ENCODE measurements around the gene ADRA2A.
A peak's percentile ranks its signal among the peaks of the same experiment; 100 is the strongest.

ADRA2A gene

DNA sequence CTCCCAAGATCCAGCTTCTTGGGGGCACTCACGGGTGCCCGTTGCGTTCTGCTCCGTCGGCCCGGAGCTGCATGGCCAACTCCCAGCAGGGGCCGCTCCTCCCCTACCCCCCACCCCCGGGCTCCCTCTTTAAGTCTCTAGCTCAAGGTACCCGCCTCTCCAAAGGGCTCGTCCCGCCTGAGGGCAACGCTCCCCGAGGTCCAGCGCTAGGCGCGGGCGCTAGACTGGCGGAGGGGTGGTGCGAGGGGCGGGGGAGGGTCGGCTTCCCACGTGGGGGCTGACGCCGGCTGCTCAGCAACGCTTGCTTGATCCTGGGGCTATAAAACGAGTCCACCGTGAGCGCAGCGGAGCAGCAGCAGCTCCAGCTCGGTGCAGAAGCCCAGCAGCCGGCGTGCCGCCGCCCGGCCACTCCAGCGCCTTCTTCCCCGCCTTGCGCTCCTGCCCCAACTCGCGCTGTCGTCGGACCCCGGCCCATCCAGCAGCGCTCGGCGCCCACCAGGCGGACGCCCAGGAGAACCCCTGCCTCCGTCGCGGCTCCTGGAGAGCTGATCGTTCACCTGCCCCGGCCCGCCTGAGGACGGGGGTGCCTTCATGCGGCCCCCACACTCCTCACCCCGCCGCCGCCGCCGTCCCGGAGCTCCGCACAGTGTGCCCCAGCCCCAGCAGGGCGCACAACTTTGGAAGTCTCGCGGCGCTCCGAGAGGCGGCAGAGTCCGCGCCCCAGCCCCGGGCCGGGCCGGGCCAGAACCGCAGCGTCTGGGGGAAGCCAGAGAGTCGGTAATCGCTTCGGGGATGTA is at the start of gene ADRA2A:
Gene ADRA2A, plus strand, starts transcription at position 348 of the 797 bp plus-strand sequence. CDS start 968 bp downstream, outside the sequence.
- DNase-seq (ENCODE audit: low spot score) = peak; percentile 75

DNA sequence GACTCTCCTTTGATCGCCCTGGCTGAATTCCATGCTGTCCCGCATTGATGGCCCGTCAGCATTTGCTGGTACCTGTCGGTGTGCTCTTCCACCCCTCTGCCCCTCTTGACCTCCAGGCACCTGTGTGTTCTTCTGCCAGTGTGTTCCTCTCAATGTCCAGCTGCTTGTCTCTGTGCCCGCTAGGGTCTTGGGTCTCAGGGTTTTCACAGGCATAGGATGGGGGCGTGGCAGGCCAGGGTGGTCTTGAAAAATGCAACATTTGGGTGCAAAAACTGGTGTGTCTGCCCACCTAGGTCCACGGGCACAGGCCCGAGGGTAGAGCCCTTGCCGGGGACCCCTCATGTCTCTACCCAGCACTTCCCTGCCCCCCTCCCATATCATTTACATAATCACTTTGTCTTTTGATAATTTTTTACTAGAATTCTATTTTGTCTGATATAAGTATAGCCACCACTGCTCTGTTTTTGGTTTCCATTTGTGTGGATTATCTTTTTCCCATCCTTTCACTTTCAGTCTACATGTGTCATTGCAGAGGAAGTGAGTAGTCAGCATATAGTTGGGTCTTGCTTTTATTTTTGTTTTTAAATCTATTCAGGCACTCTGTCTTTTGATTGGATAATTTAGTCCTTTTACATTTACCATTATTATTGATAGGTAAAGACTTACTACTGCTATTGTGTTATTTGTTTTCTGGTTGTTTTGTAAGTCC is 46.6 kb upstream of the ADRA2A start:
- DNase-seq (ENCODE audit: low spot score) = no peak

DNA sequence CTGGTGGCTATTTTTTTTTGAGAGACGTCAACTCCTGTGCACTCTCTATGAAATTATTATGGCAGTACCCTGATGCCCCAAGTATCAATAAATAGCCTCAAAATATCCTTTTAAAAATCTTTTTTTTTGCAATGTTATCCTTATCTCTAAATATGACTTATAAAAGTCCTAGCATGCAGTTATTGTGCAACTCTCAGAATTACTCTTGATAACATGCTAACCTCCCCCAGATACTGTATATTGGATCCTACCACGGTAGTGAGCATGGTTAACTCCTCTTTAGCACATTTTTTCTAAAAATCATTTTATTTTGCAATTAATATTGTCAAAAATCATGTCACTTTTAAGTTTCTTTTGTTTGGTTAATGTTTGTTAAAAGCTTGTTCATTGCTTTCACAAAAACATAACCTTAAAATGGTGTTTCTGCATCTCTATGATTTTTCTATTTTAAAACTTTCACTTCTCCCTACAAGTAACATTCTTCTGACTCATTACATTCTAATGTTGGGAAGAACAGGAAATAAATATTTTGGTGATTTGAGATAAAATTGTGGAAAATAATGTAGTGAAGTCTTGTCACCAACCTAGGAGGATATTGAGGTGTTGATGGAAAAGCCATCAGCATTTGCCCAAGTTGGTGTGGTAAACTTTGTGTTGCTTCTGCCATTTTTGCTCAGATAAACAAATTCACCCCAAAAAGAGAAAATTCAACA is 42.1 kb upstream of the ADRA2A start:
- no peak for DNase-seq (ENCODE audit: low spot score)

DNA sequence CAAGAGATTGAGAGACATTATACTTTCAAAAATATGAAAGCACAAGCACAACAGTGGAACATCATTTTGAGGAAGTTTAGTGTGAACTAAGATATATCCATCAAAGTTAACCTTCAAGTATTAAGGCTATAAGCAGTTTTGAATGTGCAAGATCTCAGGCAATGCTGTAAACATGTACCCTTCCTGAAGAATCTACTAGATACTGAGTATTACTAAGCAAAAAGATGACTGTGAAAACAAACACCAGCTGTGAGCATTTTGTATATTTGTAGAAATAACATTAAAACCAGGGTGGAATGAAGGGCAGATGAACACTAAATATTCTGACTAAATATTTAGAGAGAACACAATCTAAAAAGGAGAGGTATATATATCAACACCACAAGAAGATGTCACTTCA is 41.3 kb upstream of the ADRA2A start:
- DNase-seq (ENCODE audit: low spot score) = no peak

DNA sequence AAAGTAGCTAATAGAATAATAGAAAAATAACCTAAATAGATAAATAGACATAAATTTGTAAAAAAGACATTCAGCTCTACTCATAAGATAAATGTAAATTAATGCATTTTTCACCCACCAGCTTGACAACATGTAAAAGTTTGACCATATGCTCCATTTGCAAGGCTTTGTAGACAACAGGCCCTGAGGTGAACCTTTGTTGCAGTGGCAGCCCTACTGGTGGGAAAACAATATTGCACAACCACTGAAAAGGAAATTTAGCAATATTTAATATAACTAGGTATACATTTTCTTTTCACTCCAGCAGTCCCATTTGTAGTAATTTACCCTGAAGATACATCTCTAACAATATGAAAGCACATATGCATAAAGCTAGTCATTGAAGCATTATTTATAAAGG is 39.0 kb upstream of the ADRA2A start:
- no peak for DNase-seq (ENCODE audit: low spot score)

DNA sequence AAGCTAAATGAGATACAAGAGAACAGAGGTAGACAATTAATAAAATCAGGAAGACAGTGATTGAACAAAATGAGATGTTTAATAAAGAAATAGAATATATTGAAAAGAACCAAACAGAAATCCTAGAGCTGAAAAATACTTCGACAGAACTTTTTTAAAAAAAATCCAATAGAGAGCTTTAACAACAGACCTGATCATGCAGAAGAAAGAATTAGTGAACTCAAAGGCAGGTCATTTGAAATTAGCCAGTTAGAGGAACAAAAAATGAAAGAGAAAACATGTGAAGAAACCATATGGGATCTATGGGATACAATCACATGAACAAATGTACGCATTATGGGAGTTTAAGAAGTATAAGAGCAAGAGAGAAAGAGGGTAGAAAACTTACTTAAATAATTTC is 37.3 kb upstream of the ADRA2A start:
- no peak for DNase-seq (ENCODE audit: low spot score)

DNA sequence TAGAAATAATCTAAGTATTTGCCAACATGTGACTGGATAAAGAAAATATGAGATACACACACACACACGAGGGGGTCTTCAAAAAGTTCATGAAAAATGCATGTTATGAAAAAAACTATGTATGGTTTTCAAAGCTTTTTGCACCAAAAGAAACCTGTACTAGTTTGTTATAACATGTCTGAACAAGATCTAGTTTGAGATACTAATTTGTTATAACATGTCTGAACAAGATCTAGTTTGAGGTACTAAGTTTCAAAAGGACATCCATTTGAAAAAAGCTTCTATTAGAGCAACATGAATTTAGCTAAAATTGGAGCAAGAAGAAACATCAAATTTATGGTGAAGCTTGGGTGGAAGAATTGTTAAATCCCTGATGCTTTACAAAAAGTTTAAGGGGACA is 19.8 kb upstream of the ADRA2A start:
- DNase-seq (ENCODE audit: low spot score) = no peak

DNA sequence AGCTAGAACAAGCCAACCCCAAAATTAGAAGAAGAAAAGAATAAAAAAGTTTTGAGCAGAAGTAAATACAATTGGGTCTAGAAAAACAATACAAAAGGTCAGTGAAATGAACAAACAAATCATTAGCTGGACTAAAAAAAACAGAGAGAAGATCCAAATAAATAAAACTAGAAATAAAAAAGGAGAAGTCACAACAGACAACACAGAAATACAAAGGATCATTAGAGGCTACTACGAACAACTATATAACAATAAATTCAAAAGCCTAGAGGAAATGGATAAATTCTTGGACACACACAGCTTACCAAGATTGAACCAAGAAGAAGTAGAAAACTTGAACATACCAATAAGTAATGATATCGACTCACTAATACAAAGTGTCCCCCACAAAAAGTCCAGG is 13.4 kb upstream of the ADRA2A start:
- no peak for DNase-seq (ENCODE audit: low spot score)

DNA sequence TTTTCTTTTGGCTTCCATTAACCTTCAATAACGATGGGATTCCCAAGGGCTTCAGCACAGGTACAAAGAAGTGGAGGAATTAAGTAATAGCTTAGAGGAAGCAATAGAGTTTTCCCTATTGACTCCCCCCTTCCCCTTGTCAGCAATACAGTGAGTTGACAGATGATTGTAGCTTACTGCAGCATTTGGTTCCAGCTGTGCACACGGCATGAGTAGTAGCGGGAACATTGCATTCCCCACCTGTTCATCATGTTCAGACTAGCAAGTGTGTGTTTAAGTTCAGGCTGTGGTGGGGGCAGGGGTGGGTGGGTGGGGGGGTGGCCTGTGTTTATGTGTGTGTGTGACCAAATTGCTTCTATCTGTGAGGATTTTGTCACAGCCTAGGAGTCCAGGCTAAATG is 4.6 kb upstream of the ADRA2A start:
- no peak for DNase-seq (ENCODE audit: low spot score)

DNA sequence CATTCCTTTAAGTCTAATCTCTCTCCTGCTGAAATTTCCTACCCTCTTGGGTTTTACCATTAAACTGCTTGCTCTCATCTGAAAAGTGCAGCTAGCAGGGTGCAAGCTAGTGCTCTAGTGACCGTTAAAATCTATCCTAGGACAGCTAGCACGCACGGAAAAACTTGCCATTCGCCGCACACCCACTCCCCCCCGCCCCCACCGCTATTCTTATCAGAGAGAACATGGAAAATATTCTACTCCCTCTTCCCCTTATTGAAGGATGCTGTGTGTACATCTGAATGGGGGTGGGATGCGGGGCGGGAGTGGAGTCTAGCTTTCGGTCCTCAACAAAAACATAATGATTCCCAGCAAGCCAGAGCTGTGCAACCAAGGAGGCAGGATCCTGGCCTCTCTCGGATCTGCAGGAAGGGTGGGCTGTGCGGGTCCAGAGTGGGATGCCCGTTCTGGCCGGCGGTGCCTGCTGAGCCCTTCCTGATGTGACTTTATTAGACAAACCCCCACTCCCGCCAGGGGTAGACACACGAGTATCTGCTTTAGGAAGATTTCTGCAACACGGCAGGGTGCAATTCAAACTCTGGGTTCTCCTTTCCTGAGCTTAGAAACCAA is 1.1 kb upstream of the ADRA2A start:
- DNase-seq (ENCODE audit: low spot score) = no peak

DNA sequence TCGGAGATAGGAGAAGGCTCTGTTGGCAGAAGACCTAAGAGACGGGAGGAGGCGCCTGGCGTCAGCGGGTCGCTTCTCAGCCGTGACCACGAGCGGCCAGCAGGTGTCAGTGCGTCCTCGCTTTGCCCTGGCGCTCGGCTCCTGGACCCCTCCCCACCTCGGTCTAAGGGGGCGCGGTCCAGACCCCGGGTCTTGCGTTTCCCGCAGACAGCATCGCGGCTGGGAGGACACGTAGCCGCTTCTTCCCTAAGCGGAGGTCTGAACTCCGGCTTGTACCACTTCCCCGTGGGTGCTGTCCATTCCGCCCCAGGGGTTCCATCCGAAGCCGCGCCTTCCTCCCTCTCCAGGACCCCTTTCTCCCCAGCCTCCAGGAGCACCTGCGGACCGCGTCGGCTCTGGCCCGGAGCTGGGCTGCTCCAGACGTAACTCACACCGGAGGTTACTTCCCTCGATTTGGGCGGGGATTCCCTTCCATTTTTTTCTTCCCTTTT is 593 bp upstream of the ADRA2A start:
- peak; percentile 79 for DNase-seq (ENCODE audit: low spot score)

DNA sequence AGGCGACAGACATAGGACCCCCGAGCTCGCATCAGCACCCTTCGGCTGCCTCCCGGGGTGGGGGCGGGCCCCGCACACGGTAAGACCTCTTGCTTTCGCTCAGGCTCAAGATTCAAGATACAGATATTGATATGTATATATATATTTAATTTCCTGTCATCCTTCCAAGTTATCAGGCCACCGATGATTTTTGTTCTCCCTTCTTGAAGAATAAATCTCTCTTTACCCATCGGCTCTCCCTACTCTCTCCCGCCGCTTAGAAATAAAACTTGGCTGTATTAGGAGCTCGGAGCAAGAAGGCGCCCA is 603 bp downstream of the ADRA2A start:
- DNase-seq (ENCODE audit: low spot score) = no peak

DNA sequence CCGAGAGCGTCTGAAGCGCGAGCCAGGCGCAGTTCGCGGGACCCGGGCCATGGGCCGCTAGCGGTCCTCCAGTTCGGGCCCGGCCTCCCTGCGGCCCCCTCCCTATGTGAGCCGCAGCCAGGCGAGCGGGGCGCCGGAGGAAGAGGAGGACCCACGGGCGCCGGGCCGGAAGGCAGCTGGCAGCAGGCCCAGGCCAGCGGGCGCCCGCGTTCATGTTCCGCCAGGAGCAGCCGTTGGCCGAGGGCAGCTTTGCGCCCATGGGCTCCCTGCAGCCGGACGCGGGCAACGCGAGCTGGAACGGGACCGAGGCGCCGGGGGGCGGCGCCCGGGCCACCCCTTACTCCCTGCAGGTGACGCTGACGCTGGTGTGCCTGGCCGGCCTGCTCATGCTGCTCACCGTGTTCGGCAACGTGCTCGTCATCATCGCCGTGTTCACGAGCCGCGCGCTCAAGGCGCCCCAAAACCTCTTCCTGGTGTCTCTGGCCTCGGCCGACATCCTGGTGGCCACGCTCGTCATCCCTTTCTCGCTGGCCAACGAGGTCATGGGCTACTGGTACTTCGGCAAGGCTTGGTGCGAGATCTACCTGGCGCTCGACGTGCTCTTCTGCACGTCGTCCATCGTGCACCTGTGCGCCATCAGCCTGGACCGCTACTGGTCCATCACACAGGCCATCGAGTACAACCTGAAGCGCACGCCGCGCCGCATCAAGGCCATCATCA is 1.1 kb downstream of the ADRA2A start:
- DNase-seq (ENCODE audit: low spot score) = no peak

DNA sequence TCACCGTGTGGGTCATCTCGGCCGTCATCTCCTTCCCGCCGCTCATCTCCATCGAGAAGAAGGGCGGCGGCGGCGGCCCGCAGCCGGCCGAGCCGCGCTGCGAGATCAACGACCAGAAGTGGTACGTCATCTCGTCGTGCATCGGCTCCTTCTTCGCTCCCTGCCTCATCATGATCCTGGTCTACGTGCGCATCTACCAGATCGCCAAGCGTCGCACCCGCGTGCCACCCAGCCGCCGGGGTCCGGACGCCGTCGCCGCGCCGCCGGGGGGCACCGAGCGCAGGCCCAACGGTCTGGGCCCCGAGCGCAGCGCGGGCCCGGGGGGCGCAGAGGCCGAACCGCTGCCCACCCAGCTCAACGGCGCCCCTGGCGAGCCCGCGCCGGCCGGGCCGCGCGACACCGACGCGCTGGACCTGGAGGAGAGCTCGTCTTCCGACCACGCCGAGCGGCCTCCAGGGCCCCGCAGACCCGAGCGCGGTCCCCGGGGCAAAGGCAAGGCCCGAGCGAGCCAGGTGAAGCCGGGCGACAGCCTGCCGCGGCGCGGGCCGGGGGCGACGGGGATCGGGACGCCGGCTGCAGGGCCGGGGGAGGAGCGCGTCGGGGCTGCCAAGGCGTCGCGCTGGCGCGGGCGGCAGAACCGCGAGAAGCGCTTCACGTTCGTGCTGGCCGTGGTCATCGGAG is 1.8 kb downstream of the ADRA2A start:
- DNase-seq (ENCODE audit: low spot score) = no peak

DNA sequence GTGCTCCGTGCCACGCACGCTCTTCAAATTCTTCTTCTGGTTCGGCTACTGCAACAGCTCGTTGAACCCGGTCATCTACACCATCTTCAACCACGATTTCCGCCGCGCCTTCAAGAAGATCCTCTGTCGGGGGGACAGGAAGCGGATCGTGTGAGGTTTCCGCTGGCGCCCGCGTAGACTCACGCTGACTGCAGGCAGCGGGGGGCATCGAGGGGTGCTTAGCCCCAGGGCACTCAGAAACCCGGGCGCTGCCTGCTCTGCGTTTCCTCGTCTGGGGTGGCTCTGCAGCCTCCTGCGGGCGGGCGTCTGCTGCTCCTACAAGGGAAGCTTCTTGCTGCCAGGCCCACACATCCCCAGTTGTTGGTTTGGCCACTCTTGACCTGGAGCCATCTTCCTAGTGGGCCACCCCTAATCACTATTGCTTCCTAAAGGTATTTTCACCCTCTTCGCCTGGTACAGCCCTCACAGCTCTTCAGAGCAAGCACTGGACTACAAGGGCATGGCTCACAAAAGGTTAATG is 2.5 kb downstream of the ADRA2A start:
- no peak for DNase-seq (ENCODE audit: low spot score)

DNA sequence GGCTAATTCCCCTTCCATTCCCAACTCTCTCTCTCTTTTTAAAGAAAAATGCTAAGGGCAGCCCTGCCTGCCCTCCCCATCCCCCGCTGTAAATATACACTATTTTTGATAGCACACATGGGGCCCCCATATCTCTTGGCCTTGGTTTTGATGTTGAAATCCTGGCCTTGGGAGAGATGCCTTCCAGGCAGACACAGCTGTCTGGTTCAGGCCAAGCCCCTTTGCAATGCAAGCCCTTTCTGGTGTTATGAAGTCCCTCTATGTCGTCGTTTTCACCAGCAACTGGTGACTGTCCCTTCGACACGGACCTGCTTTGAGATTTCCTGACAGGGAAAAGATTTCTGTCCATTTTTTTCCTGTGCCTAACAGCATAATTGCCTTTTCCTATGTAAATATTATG is 3.0 kb downstream of the ADRA2A start:
- no peak for DNase-seq (ENCODE audit: low spot score)

DNA sequence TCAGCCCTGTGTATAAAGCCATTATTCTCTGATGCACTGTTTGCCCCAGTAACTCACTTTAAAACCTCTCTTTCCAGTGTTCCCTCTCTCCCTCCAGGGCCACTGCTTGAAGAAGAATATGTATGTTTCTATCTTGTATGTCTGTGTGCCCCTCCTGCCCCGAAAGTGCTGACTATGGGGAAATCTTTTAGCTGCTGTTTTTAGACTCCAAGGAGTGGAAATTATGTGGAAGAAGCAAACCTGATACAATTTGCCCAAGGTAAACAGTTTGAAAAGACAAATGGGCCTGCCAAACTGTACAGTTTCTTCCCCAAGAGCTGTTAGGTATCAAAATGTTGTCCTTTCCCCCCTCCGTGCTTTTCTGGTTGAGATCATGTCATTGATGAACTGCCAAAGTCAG is 3.4 kb downstream of the ADRA2A start:
- DNase-seq (ENCODE audit: low spot score) = no peak

DNA sequence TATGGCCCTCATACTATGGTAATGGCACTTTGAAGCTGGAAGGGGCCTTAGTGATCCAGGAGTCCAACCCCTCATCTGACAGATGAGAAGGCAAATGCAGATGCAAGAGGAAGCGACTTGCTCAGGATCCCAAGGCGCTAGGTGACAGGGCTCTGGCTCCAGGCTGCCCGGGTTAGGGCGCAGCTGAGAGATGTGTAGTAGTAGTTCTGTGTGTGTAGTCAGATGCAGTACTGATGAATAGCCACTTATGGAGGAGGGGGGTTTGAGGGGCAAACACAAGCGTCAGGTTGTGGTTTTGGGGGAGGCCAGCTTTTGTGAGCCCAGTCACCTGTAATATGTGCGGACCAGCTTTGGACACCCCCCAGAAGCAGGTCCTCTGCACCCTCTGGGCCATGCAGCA is 4.8 kb downstream of the ADRA2A start:
- no peak for DNase-seq (ENCODE audit: low spot score)

DNA sequence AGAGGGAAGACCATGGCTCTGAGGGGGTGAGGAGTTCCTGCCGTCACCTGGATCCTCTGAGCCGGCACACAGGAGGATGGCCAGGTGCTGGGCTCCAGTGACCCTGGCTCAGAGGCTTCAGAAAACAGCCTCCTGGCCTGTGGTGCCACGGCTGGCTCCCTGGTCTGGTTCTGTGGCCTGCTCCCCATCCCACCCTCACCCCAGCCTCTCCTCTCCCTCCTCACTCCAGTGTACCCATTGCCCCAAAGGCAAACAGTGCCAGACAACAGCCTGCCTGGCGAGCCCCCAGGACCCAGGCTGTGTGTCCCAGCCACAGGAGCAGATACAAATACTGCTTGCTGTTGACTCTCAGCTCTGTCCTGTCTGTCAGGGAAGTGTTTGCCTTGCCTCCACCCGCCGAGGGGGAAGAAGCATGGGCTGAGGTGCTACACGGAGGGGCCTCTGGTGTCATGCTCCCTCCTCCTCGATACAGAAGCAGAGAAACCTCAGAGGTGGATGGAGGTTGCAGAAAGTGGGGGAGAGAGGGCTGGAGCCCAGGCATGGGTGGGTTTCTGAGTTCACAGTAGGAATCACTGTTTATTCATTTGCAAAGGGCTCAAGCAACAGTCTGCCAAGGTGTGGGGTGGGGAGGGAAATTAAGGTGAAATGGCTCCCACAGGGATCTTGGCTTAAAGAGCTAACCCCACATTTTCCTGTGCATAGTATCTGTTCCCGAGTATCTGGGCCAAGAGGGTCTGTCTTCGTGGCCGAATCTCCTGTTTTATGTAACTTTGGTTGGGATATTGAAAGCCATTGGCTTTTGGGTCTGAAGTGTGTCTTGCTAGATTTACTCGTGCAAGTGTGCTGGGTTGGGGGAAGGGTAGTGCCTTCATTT is 5.5 kb downstream of the ADRA2A start:
- DNase-seq (ENCODE audit: low spot score) = no peak
